IMR-90 (cell line): Measurements from ENCODE around the gene C6orf89. TPM values are rescaled to one million over a fixed set of nuclear protein-coding genes. Genes with fewer than 3 reads are reported as not detected.

Experiments used
- MAZ ChIP-seq: IDR thresholded peaks from 2 replicates; pipeline ENCODE4 v1.6.1; 2012; ENCODE audit warnings: low read depth, mild to moderate bottlenecking, low read length, improper control_type of control experiment, moderate library complexity, borderline replicate concordance
- polyA plus RNA-seq, 3 experiments: library from polyadenylated mRNA; depleted of rRNA; stranded (reverse); fragments of >200 nt; gene quantifications; 2 replicates each; pipeline ENCODE4 v1.2.3, GENCODE V29; 2012; ENCODE audit warnings: low replicate concordance in 1 of 3
- total RNA-seq: library from RNA; depleted of rRNA; stranded (reverse); fragments of >200 nt; gene quantifications from 2 replicates; pipeline ENCODE4 v1.2.3, GENCODE V29; 2012
- TF ChIP-seq, protein P1 (sequence below): conservative IDR thresholded peaks from 2 replicates; pipeline ENCODE4 v1.5.1; 2012; ENCODE audit warnings: mild to moderate bottlenecking, low read depth, low read length, improper control_type of control experiment

Gene C6orf89
- total and polyA plus RNA-seq, 2 of the 4 experiments (the other 2 are of a cell fraction) = 30.8 to 52.3 TPM

DNA sequence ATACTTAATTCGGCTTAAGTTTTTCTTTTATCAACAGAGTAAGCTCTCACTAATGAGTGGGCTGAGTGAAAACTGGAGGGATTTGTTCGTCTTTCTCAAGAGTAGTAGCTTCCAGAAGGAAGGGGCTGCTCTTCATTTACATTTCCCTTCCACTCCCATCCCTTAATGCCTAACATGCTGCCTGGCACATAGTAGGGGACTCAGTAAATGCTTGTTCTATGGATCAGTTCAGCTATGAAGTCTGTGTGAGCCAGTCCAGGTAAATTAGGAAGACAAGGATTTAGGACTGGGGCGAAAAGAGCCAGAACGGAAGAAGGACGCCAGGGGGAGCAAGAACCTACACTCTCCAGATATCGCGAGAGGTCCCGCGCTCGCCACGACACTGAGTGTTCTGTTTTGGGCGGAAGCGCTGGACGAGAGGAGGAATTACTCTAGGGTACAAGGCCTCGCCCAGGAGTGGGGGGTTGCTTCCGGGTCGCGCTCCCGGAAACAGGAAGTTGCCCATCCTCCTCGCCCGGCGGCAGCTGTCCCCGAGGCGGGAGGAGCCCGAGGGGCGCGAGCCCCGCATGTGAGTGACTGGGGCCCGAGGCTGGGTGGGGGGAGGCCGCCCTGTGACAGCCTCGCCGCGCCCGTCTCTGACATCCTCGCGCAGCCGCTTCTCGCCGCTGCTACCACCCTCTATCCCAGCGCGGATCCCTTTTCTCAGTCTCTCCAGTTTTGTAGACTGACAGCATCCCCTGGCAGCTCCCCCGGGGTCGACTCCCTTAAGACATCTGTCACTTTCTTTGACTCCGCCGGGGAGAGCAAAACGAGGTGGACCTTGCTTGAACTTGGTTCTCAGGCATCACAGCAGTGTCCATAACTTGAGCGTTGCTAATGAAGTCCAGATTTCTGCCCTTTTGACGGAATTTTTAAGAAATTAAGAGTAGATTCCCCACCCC is at the start of gene C6orf89 (continued):
- peak; percentile 74; the same call in 1 of the 2 replicates for TF ChIP-seq MAZ
- TF ChIP-seq, protein P1, sequence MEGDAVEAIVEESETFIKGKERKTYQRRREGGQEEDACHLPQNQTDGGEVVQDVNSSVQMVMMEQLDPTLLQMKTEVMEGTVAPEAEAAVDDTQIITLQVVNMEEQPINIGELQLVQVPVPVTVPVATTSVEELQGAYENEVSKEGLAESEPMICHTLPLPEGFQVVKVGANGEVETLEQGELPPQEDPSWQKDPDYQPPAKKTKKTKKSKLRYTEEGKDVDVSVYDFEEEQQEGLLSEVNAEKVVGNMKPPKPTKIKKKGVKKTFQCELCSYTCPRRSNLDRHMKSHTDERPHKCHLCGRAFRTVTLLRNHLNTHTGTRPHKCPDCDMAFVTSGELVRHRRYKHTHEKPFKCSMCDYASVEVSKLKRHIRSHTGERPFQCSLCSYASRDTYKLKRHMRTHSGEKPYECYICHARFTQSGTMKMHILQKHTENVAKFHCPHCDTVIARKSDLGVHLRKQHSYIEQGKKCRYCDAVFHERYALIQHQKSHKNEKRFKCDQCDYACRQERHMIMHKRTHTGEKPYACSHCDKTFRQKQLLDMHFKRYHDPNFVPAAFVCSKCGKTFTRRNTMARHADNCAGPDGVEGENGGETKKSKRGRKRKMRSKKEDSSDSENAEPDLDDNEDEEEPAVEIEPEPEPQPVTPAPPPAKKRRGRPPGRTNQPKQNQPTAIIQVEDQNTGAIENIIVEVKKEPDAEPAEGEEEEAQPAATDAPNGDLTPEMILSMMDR = peak; percentile 88
